ENCODE measurements around the gene ERP29.
A peak's percentile ranks its signal among the peaks of the same experiment; 100 is the strongest.
"Not testable (repeated sequence)": the region's sequence is repeated elsewhere in the genome, so short reads cannot be mapped to it uniquely, and the experiment has no call there.

Gene ERP29

GRCh38 chr12:112004041-112004440, 9.2 kb upstream of the ERP29 start:
- Histone ChIP-seq H3K27me3 (ENCODE audit: control insufficient read depth, insufficient read depth, low read length) (no peaks in the 10 kb centered on the region), H3K27ac (ENCODE audit: low read depth, low read length) (no peak overlapping the region), H3K9ac (ENCODE audit: low read depth, low read length) (no peak overlapping the region), H3K9me3 (ENCODE audit: control insufficient read depth, insufficient read depth, low read length) (no peaks in the 10 kb centered on the region), H3K4me3 (ENCODE audit: low read depth, low read length) (no peak overlapping the region), H3K4me1 (ENCODE audit: control insufficient read depth, insufficient read depth, low read length) (peaks cover 22% of the 10 kb centered on the region; the same call in 1 of the 2 replicates), H3K36me3 (ENCODE audit: control insufficient read depth, insufficient read depth, low read length) (no peaks in the 10 kb centered on the region)

- no peak overlapping the region for H3K27ac ChIP-seq (ENCODE audit: low read depth, low read length)
- no peaks in the 10 kb centered on the region for H3K36me3 ChIP-seq (ENCODE audit: control insufficient read depth, insufficient read depth, low read length)
- no peak overlapping the region for H3K4me3 ChIP-seq (ENCODE audit: low read depth, low read length)
- no peaks in the 10 kb centered on the region for H3K27me3 ChIP-seq (ENCODE audit: control insufficient read depth, insufficient read depth, low read length)
- H3K9me3 ChIP-seq (ENCODE audit: control insufficient read depth, insufficient read depth, low read length): no peaks in the 10 kb centered on the region
- H3K9ac ChIP-seq (ENCODE audit: low read depth, low read length): no peak overlapping the region
- H3K4me1 ChIP-seq (ENCODE audit: control insufficient read depth, insufficient read depth, low read length): peaks cover 22% of the 10 kb centered on the region; the same call in 1 of the 2 replicates
These were observed 7.5 kb upstream of the ERP29 start for GRCh38 chr12:112005419-112006395.

- Histone ChIP-seq H3K4me3 (ENCODE audit: low read depth, low read length) (no peak overlapping the region), H3K36me3 (ENCODE audit: control insufficient read depth, insufficient read depth, low read length) (no peaks in the 10 kb centered on the region), H3K4me1 (ENCODE audit: control insufficient read depth, insufficient read depth, low read length) (peaks cover 30% of the 10 kb centered on the region), H3K9me3 (ENCODE audit: control insufficient read depth, insufficient read depth, low read length) (no peaks in the 10 kb centered on the region), H3K9ac (ENCODE audit: low read depth, low read length) (0 out of 2 replicates have a peak overlapping the region, but pooled peaks have one; percentile 23), H3K27ac (ENCODE audit: low read depth, low read length) (peak overlapping the region; percentile 0), H3K27me3 (ENCODE audit: control insufficient read depth, insufficient read depth, low read length) (no peaks in the 10 kb centered on the region)
These were observed 5.3 kb upstream of the ERP29 start for GRCh38 chr12:112007945-112008344.

- no peak overlapping the region for H3K4me3 ChIP-seq (ENCODE audit: low read depth, low read length)
- no peaks in the 10 kb centered on the region for H3K27me3 ChIP-seq (ENCODE audit: control insufficient read depth, insufficient read depth, low read length)
- no peak overlapping the region for H3K9ac ChIP-seq (ENCODE audit: low read depth, low read length)
- no peaks in the 10 kb centered on the region for H3K9me3 ChIP-seq (ENCODE audit: control insufficient read depth, insufficient read depth, low read length)
- H3K4me1 ChIP-seq (ENCODE audit: control insufficient read depth, insufficient read depth, low read length): peaks cover 30% of the 10 kb centered on the region
- H3K27ac ChIP-seq (ENCODE audit: low read depth, low read length): no peak overlapping the region
- no peaks in the 10 kb centered on the region for H3K36me3 ChIP-seq (ENCODE audit: control insufficient read depth, insufficient read depth, low read length)
These were observed 4.3 kb upstream of the ERP29 start for GRCh38 chr12:112008918-112009317.

- not testable (repeated sequence) for H3K9ac ChIP-seq (ENCODE audit: low read depth, low read length)
These were observed 3.6 kb upstream of the ERP29 start for GRCh38 chr12:112009596-112009995.

GRCh38 chr12:112010415-112011344, 2.5 kb upstream of the ERP29 start:
- no peaks in the 10 kb centered on the region for H3K9me3 ChIP-seq (ENCODE audit: control insufficient read depth, insufficient read depth, low read length)
- H3K9ac ChIP-seq (ENCODE audit: low read depth, low read length): no peak overlapping the region
- H3K4me1 ChIP-seq (ENCODE audit: control insufficient read depth, insufficient read depth, low read length): peaks cover 31% of the 10 kb centered on the region
- H3K4me3 ChIP-seq (ENCODE audit: low read depth, low read length): no peak overlapping the region
- no peaks in the 10 kb centered on the region for H3K27me3 ChIP-seq (ENCODE audit: control insufficient read depth, insufficient read depth, low read length)
- peaks cover 7% of the 10 kb centered on the region for H3K36me3 ChIP-seq (ENCODE audit: control insufficient read depth, insufficient read depth, low read length)
- no peak overlapping the region for H3K27ac ChIP-seq (ENCODE audit: low read depth, low read length)

More at GRCh38 chr12:112009596-112009995, 3.6 kb upstream of the ERP29 start:
- not testable (repeated sequence) for H3K36me3 ChIP-seq (ENCODE audit: control insufficient read depth, insufficient read depth, low read length); H3K27ac ChIP-seq (ENCODE audit: low read depth, low read length); H3K9me3 ChIP-seq (ENCODE audit: control insufficient read depth, insufficient read depth, low read length); H3K27me3 ChIP-seq (ENCODE audit: control insufficient read depth, insufficient read depth, low read length); H3K4me3 ChIP-seq (ENCODE audit: low read depth, low read length)
- H3K4me1 ChIP-seq (ENCODE audit: control insufficient read depth, insufficient read depth, low read length): peaks cover 34% of the 10 kb centered on the region

- Histone ChIP-seq H3K36me3 (ENCODE audit: control insufficient read depth, insufficient read depth, low read length) (peaks cover 17% of the 10 kb centered on the region), H3K4me3 (ENCODE audit: low read depth, low read length) (peak overlapping the region; percentile 74), H3K27ac (ENCODE audit: low read depth, low read length) (no peak overlapping the region), H3K4me1 (ENCODE audit: control insufficient read depth, insufficient read depth, low read length) (peaks cover 22% of the 10 kb centered on the region), H3K9me3 (ENCODE audit: control insufficient read depth, insufficient read depth, low read length) (no peaks in the 10 kb centered on the region), H3K9ac (ENCODE audit: low read depth, low read length) (0 out of 2 replicates have a peak overlapping the region, but pooled peaks have one; percentile 83), H3K27me3 (ENCODE audit: control insufficient read depth, insufficient read depth, low read length) (no peaks in the 10 kb centered on the region)
These were observed 1.5 kb upstream of the ERP29 start for GRCh38 chr12:112011685-112012084.

GRCh38 chr12:112013601-112014402, 576 bp downstream of the ERP29 start:
- Histone ChIP-seq H3K27me3 (ENCODE audit: control insufficient read depth, insufficient read depth, low read length) (no peaks in the 10 kb centered on the region), H3K36me3 (ENCODE audit: control insufficient read depth, insufficient read depth, low read length) (peaks cover 35% of the 10 kb centered on the region), H3K4me3 (ENCODE audit: low read depth, low read length) (peak overlapping the region; percentile 89), H3K9me3 (ENCODE audit: control insufficient read depth, insufficient read depth, low read length) (no peaks in the 10 kb centered on the region), H3K27ac (ENCODE audit: low read depth, low read length) (peak overlapping the region; percentile 92), H3K4me1 (ENCODE audit: control insufficient read depth, insufficient read depth, low read length) (peaks cover 13% of the 10 kb centered on the region; the same call in 1 of the 2 replicates), H3K9ac (ENCODE audit: low read depth, low read length) (peak overlapping the region; percentile 88)

GRCh38 chr12:112015938-112016337, 2.7 kb downstream of the ERP29 start:
- no peak overlapping the region for H3K9ac ChIP-seq (ENCODE audit: low read depth, low read length)
- H3K9me3 ChIP-seq (ENCODE audit: control insufficient read depth, insufficient read depth, low read length): no peaks in the 10 kb centered on the region
- peaks cover 56% of the 10 kb centered on the region for H3K36me3 ChIP-seq (ENCODE audit: control insufficient read depth, insufficient read depth, low read length)
- peaks cover 13% of the 10 kb centered on the region; the same call in 1 of the 2 replicates for H3K4me1 ChIP-seq (ENCODE audit: control insufficient read depth, insufficient read depth, low read length)
- no peak overlapping the region for H3K4me3 ChIP-seq (ENCODE audit: low read depth, low read length)
- no peaks in the 10 kb centered on the region for H3K27me3 ChIP-seq (ENCODE audit: control insufficient read depth, insufficient read depth, low read length)
- H3K27ac ChIP-seq (ENCODE audit: low read depth, low read length): no peak overlapping the region

- Histone ChIP-seq H3K9me3 (ENCODE audit: control insufficient read depth, insufficient read depth, low read length) (no peaks in the 10 kb centered on the region), H3K36me3 (ENCODE audit: control insufficient read depth, insufficient read depth, low read length) (peaks cover 65% of the 10 kb centered on the region), H3K4me1 (ENCODE audit: control insufficient read depth, insufficient read depth, low read length) (peaks cover 7% of the 10 kb centered on the region; the same call in 1 of the 2 replicates), H3K4me3 (ENCODE audit: low read depth, low read length) (no peak overlapping the region), H3K9ac (ENCODE audit: low read depth, low read length) (no peak overlapping the region), H3K27ac (ENCODE audit: low read depth, low read length) (no peak overlapping the region), H3K27me3 (ENCODE audit: control insufficient read depth, insufficient read depth, low read length) (no peaks in the 10 kb centered on the region)
These were observed 3.8 kb downstream of the ERP29 start for GRCh38 chr12:112017041-112017440.
